ENCODE data around the gene SPOP.
"Not testable (repeated sequence)": the region's sequence is repeated elsewhere in the genome, so short reads cannot be mapped to it uniquely, and the experiment has no call there.

The SPOP gene

DNA sequence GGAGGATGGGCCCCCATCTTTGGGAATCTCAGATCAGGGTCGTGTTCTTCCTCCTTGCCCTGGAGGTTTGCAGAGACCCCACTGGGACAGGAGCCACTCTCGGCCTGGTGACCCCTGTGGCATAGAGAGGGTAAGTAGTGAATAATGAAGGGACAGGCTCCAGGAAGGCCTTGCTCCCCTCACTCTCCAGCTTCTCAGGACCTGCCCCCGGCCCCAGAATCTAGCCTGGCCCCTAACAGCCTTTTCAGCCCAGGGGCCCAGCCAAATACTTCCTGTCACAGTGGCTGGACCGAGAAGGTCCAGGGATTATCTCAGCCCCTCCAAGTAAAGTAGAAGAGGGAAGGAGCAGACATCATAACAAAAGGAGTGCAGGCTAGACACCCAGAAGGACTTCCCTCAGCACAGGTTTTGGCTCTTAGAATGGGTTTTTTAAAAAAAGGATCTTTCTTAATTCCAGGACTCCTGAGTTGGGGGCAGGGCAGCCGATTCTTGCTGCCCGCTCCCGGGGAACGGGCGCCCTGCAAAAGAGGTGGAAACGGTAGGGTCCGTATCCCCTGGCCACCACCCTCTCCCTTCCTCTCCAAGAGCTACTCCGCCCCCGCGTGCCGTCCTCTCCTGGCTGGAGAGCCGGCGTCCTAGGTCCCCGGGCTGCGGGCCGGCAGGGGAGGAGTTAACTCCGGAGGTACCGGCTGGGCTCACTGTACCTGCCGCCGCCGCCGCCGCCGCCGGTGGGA, 102.8 kb downstream of the SPOP start:
- DNase-seq (ENCODE audit: low read depth in 3 of 3, low spot score in 1 of 3) = no peak

DNA sequence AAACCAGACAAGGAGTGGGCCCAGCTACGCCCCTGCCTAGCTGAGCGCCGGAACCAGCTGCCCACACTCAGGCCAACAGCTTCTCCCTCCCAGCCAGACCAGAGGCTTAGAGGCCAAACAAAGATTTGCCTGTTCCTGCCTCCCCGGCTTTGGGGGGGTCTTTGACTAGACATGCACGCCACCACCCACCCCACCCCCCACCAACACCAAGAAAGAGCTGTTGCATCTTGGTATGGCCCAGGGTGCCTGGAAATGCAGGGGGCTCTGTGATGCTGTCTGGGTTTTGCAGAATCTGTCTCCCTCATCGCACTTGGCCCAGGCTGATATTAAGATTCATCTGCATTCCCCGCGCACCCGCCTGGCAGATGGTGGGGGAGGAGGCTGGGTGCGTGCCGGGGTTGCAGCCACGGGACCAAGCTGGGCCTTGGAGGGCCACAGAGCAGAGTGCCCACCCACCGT, 103.5 kb downstream of the SPOP start:
- no peak for DNase-seq (ENCODE audit: low read depth in 3 of 3, low spot score in 1 of 3)

- DNase-seq (ENCODE audit: low read depth in 3 of 3, low spot score in 1 of 3) = no peak
These were observed 104.2 kb downstream of the SPOP start for GRCh38 chr17:49573510-49574322.

- no peak for DNase-seq (ENCODE audit: low read depth in 3 of 3, low spot score in 1 of 3)
These were observed 105.0 kb downstream of the SPOP start for GRCh38 chr17:49572806-49573420.

- no peak for DNase-seq (ENCODE audit: low read depth in 3 of 3, low spot score in 1 of 3)
These were observed 105.7 kb downstream of the SPOP start for GRCh38 chr17:49572226-49572625.

- DNase-seq (ENCODE audit: low read depth in 3 of 3, low spot score in 1 of 3) = no peak
These were observed 106.1 kb downstream of the SPOP start for GRCh38 chr17:49571764-49572163.

DNA sequence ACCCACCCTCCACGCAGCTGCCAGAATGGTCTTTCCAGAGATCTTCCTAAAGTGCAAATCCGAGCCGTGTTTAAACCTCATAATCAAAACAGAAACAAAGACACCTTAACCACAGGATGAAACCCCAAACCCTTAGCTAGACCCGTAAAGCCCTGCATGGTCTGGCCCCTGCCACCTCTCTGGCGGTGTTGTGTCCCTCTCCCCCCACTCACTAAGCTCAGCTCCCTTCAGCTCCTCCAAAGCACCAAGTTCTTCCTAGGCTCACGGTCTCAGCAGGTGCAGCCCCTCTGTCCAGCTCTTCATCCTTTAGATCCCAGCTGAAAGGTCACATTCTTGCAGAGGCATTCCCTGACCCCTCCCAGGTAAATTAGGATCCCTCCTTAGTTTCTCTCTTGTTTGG, 106.6 kb downstream of the SPOP start:
- no peak for DNase-seq (ENCODE audit: low read depth in 3 of 3, low spot score in 1 of 3)

DNA sequence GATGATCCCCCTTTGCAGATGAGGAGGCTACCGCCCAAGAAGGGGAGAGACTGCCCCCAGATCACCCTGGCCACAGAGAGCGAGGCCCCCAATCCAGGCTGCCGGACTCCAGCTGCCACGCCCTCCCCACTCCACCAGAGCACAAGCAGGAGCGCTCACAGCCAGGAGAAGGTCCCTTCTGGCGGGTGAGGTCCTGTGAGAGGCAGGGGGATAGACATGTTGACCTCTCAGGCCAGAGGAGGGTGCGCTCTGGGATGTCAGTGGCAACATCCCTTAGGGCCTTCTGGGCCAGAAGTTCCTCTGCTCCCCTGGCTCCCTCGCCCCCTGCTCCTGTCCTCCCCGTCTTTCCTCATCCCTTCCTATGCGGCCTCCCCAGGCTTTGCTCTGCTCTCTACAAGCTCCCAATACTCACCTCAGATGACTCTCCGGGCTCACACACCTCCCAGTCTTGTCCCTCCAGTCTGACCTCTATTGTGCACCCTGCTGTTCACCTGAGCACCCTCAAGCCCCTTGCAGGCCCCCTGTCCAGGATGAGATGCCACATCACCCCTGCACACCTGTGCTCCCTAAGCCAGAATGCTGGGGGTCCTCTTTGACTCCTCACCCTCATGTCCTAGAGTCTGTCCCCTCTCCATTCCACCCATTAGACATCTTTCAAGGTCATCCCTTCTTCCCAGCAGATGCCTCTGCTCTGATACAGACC, 107.2 kb downstream of the SPOP start:
- no peak for DNase-seq (ENCODE audit: low read depth in 3 of 3, low spot score in 1 of 3)

GRCh38 chr17:49568695-49569047, 109.2 kb downstream of the SPOP start:
- DNase-seq (ENCODE audit: low read depth in 3 of 3, low spot score in 1 of 3) = not testable (repeated sequence)

- DNase-seq (ENCODE audit: low read depth in 3 of 3, low spot score in 1 of 3) = peak; percentile 32 to 85 (median 59)
These were observed 109.8 kb downstream of the SPOP start for GRCh38 chr17:49567871-49568694.

DNA sequence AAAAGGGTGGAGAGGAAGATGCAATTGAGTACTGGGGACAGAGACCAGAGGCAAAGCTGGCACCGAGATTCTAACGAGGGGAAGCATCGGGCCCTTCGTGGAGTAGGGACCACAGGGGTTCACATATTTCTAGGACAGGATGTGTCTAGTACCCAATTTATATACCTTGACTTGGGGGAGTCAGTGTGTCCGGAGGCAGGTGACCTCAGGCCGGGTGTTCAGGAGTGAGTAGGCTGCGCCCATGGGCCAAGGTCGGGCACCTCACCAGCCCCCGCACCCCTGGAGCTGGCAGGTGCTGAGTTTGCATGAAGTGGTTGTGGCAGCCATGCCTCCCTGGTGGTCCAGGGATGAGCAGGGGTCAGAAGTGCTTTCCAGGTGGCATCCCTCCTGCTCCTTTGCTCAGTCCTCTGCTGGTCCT, 110.8 kb downstream of the SPOP start:
- no peak for DNase-seq (ENCODE audit: low read depth in 3 of 3, low spot score in 1 of 3)

GRCh38 chr17:49566668-49567071, 111.2 kb downstream of the SPOP start:
- no peak for DNase-seq (ENCODE audit: low read depth in 3 of 3, low spot score in 1 of 3)

DNA sequence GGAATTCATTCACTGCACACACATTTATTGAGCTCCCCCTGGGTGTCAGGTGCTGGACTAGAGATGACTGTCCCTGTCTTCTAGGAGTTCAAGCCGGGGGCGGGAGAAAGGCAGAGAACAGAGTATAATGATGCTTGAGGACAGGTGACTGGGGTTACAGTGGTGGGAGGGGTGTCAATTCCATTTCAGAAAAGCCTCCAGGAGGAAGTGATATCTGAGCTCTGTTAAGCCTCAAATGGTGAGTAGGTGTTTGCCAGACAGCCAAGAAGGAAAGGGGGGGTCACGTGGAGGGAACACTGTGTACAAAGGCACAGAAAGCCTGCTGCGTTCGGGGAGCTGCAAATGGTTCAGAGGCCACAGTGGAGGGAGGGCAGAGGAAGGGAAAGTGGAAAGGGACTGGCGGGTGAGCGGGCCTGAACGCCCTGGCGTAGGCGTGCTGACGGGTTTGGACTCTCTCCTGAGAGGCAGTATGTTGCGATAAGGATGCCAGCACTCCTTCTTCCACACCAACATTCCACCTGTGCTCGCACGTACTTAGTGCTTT, 111.9 kb downstream of the SPOP start:
- DNase-seq (ENCODE audit: low read depth in 3 of 3, low spot score in 1 of 3) = no peak

DNA sequence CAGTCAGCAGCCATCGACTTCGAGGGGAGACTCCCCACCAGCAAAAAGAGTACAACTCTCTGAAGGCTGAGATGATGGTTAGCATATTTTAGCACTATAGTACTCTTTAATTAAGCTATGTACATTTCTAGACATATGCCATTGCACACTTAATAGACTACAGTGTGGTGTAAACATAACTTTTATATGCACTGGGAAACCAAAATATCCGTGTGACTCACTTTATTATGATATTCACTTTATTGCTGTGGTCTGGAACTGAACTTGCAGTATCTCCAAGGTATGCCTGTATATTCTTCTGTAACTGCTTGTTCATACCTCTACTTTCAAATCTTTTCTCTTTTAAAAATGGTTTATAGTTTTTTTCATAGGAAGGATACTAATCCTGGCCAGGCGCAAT, 113.3 kb downstream of the SPOP start:
- no peak for DNase-seq (ENCODE audit: low read depth in 3 of 3, low spot score in 1 of 3)

DNA sequence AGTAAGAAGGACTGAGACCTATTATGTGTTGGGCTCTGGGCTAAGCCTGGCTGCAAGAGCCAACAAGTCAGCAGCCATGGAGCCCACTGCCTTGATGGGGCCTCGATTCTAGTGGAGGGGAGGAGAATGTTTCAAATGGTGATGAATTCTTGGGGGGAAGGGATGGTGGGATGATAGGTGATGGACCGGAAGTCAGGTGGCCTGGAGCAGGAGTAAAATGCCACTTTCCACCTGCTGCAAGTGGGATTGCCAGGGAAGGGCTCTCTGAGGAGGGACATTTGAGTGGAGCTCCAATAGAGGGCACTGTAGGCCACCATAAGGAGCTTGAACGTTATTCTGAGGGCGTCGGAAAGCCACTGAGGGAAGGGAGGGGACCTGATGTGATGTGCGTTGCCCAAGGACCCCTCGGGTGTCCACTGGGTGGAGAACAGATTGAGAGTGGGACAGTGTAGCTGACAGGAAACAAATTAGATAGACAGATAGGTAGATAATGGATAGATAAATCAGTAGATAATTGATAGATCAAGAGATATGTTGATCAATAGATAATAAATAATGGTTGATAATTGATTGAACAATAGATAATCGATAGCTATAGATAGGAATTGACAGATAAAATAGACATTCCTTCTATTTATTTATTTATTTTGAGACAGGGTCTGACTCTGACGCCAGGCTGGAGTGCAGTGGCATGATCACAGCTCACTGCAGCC, 120.4 kb downstream of the SPOP start:
- DNase-seq (ENCODE audit: low read depth in 3 of 3, low spot score in 1 of 3) = no peak

- DNase-seq (ENCODE audit: low read depth in 3 of 3, low spot score in 1 of 3) = peak; percentile 40 to 83 (median 61)
These were observed 121.5 kb downstream of the SPOP start for GRCh38 chr17:49556223-49556943.

DNA sequence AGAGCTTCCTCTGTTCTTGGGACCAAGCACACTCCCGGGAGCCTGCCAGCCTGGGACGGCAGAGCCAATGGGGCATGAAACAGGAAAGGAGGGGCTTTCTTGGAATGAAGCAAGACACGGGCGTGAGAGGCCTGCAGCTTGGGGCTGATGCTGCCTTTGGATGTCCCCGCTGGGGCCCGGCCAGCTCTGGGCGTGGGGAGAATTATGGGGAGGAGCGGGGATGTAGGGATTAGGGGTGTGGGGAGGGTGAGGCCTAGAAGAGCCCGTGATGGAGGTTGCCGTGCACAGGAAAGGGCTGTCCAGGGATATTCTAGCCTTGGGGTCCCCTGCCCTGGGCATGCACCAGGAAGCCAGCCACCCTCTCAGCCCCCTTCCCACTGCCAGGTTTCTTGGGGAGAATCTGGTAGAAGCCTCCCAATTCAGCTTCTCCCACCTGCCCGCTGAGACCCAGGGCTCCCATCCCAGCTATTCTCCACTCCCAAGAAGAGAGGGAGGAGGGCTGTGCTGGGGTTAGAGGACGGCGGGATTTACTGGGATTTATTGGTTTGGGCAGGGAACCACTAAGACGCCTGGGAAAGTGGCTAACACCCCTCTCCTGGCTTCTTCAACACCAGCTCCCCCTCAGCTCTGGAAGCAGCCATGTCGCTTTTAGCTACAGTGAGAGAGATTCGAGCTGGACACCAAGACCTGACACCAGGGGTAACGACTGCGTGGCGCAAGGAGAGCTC, 122.2 kb downstream of the SPOP start:
- DNase-seq (ENCODE audit: low read depth in 3 of 3, low spot score in 1 of 3) = no peak

Measured in stimulated activated CD4-positive, alpha-beta T cell treated with anti-CD3 and anti-CD28 coated beads, TNF-alpha, amount 100 ng/mL, for 1 hour (primary cell).